Posterior cingulate gyrus (tissue), 11 donors: ENCODE results near the gene RASGRF1.

Experiments used
- DNase-seq, 10 donors: peaks; one replicate each; pipeline versions ENCODE4 v3.0.0 to v3.0.0-alpha.2; 2020 to 2021; ENCODE audit warnings: mixed read lengths in 3 of 10
- intact Hi-C: fragments of 100-400 bp; cut with DNase I; formaldehyde crosslinking; loops from one replicate; pipeline ENCODE4 v1.15.1; 2023

The RASGRF1 gene

DNA sequence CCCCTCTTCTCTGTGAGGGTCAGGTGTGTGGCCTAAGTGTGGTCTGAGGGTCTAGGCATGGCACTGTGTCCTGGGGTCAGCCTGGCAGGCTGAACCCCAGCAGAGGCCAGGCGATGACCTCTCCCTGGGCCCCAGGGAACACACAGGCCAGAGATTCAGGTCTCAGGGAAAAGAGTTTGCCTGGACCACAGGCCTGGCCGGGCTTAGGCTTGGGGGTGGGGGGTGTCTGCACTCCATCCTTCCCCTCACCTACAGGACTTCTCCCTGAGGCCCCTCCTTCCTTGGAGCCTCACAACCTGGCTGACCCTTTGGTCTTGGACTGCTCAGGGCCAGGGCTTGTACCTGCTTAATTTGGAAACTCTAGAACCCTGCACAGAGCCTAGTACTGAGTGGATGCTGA lies 21.8 kb downstream of the RASGRF1 start:
- peak in 2 of 10 donors; percentile 56 to 67 for DNase-seq
- intact Hi-C loops, result no loop called here

DNA sequence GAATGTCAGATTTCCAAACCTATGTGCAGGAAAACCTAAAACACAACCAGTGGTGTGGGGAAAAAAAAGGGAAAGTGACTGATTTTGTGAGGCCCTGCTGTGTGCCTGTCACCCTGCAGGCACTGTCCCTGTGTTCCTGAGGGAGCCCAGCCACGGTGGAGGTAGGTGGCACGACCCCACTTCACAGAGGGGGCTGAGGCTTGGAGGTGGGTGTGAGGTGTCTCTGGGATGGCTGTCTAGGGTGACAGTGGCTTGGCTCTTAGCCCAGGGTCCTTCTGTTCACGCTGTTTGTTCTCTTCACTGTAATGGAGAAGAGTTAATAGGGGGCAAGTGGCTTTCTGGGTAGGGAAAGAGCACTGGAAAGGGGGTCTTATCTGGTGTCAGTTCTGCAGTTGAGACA lies 22.6 kb downstream of the RASGRF1 start:
- intact Hi-C loops, result no loop called here
- no peak for DNase-seq

DNA sequence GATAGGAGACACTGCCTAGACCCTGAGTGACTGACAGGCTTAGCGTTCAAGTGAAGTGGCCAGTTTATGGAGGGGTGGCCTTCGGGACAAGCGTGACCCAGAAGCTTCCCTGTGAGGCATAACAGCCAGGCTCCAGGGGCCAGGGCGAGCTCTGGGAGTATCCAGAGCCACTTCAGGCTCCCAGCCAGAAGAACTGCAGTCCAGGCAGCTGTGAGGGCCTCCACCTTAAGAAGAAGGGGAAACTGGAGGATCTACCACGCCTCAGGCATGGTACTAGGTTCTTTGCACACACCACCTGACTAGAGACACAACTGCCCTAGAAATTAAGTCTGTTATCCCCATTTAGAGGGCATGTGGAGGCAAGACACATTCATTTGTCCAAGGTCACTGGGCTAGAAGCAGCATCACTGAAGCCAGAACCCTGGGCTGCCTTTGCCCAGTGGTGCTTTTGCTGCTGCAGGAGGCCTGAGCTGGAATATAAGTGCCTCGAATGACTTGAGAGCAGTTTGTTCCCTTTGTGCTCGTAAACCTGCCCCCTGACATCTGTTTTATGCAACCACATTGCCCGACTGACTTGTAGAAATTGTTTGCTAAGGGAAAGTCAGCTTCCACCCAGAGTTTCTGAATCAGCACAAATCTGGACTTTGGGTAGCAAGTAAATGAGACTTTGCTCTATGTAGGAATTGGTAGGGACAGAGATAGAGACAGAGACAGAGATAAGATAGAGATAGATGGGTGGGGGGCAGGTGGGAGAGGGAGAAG lies 23.3 kb downstream of the RASGRF1 start:
- intact Hi-C loops, result no loop called here
- DNase-seq, result peak in 1 of 10 donors; percentile 37

DNA sequence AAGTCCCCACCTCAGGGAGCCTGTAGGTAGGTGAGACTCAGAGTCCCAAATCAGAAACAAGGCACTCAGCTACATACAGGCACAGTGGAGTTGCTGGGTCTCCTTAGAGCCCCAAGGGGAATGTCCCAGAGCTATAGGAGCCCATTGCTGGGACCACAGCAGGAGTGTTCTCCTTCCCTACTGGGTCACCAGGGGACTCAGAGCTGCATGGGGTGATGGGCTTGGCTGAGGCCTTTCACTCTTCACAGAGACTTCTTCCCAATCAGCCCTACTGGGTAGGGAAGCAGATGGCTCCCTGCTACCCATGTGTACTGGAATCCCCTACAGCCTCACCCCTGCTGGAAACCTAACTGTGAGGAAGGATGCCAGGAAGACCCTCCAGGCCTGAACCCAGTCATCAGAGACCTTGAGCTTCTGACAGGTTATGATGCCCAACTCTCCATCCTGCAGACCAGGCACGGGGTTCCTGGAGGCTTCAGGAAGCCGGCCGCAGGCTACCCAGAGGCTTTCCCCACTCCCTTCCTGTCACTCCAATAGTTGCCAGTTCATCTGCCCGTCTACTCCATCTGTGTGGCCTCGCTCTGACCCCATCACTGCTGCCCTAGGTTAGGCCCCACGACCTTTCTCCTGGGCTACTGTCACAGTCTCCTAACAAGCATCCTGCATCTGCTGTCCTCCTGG lies 24.0 kb downstream of the RASGRF1 start:
- DNase-seq, result peak in 1 of 10 donors; percentile 69
- intact Hi-C loops, result no loop called here

- DNase-seq, result peak in 1 of 10 donors; percentile 79
- intact Hi-C loops, result no loop called here
Measured at GRCh38 chr15:79065706-79066376, 24.7 kb downstream of the RASGRF1 start.

DNA sequence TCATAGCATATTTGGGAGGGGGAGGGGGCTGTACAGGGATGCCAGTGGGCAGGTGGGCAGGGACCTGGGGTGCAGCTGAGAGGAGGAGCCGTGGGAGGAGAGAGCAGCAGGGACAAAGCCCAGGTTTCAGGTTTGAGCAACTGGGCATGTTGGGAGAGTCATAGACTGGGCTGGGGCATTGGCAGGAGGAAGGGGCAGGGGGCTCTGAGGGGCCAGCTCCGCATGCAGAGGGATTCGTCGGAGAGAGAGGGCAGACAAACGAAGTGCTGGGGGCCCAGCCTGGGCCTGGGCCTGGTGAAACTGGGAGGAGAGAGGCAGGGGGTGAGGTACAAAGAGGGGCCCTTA lies 25.2 kb downstream of the RASGRF1 start:
- intact Hi-C loops, result no loop called here
- DNase-seq, result peak in 1 of 10 donors; percentile 81

- intact Hi-C loops, result no loop called here
- DNase-seq, result no peak
Measured at GRCh38 chr15:79064496-79064895, 26.1 kb downstream of the RASGRF1 start.

DNA sequence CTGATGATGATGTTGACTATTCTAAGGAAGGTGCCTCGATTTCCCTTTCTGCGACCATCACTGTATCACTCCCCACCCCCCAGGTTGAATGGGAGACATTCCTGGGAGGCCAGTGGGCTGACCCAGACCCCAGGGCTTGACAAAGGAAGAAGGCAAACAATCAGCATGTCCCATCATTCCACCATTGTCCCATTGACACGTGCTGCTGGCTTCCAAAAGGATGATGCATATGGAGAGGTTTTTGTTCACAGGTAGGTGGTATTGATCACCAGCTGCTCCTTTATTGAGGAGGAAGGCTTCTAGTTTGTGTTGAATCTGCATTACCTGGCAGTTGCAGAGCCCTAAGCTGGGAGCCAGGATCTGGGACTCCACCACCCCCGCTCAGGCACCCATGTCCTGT lies 30.4 kb downstream of the RASGRF1 start:
- intact Hi-C loops, result no loop called here
- DNase-seq, result no peak

- DNase-seq, result no peak
- intact Hi-C loops, result no loop called here
Measured at GRCh38 chr15:79059081-79059572, 31.5 kb downstream of the RASGRF1 start.

GRCh38 chr15:79058260-79058850 lies 32.2 kb downstream of the RASGRF1 start:
- intact Hi-C loops, result no loop called here
- DNase-seq, result no peak

DNA sequence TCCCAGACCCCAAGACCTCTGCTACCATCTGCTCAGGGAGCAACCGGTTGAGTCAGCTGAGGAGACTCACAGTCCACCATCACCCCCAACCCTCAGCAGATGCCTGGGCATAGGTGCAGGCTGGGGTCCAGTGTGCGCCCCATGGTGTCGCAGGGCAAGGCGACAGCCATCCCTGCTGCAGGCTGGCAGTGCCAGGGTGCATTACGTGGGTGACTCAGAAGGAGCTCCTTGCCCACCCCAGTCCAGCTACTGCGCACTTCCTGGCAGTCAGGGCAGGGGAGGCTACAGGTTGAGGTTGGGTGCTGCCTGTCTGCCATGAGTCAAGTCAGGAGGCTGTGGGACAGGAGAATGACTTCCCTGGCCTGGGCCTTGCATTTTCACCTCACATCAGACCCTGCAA lies 33.5 kb downstream of the RASGRF1 start:
- intact Hi-C loops, result no loop called here
- no peak for DNase-seq

DNA sequence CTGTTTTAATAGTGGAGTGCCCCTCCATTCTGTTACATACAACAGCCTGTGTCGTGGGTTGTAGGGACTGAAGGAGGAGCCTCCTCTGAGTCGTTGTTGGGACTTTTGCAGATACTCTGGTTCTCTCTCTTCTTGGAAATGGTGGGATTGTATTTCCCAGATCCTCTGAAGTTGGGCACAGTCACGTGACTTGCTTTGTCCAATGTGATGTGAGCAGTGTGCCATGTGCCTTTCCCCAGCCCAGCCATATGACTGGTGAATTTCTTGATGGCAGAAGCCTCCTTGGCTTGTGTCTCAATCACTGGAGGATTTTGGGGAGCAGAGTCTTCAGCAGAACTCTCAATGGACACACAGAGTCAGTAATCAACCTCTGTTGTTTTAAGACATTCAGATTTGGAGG lies 36.2 kb downstream of the RASGRF1 start:
- intact Hi-C loops, result no loop called here
- DNase-seq, result no peak

DNA sequence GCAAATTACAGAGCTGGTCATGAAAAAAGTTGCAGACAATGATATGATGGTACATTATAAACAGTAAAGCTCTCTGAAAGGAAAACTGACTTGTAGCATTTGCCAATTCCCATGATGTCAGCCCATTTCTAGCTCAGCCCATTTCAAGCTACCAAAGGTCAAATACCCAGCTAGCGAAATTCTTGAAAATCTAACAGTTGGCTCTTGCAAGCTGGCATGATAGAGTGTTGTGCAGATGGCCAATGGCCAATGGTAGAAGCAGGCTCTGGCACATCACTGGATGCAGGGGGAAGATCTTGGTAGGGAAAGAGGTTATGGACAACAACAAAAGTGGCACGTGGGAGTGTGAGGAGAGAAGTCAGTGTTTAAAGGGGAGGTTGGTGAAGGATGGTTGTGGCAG lies 36.7 kb downstream of the RASGRF1 start:
- intact Hi-C loops, result no loop called here
- no peak for DNase-seq

DNA sequence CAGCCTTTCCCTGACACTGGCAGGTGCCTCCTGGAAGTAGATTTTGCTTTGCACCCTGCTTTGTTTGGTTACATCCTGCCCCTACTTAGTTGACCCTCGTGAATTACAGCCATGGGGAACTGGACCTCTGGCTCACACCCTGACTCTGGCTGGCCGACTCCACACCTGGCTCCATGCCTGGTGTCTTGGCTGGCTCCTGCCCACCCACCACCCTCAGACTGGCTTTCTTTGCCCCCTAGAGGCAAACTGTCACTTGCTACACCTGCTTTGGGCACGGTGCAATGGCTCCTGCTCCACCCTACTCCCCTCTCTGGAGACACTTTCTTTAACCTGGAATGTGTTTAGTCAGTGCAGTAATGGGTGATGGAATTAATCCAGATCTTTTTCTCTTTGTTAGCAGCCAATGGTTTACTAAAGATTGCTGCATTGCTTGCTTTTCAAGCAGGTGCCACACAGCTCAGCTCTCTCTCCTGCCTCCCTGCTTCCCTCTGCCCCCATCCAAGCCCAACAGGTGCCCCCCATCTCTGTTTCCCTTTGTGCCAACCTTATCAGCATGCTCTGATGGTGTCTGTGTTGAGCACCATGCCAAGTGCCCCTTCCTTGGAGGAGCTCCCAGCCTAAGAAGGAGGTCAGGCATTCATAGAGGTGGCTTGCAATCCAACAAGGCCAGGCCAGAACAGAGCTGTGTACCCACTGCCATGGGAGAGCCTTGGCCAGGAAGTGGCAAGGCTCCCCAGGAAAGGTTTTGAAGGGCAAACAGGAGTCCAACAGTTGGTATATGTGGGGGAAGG lies 38.4 kb downstream of the RASGRF1 start:
- peak in 1 of 10 donors; percentile 31 for DNase-seq
- intact Hi-C loops, result no loop called here

DNA sequence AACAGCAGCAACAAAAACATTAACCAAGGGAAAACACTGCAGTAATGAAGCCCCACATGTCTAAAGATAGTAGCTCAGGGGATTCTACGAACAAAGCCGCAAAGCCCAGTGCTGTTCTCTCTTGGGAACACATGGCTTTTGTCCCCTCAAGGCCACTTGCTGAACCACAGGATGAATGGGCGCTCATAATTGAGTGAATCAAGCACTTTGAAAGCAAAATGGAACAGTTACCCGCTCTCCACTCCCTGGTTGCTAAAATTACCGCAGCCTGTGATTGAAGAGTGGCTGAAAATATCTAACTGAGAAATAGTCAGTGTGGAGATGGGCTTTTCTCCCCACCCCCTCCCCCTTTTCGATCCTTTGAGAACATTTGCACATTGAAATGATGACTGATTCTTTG lies 39.6 kb downstream of the RASGRF1 start:
- peak in 2 of 10 donors; percentile 31 to 52 for DNase-seq
- intact Hi-C loops, result no loop called here

DNA sequence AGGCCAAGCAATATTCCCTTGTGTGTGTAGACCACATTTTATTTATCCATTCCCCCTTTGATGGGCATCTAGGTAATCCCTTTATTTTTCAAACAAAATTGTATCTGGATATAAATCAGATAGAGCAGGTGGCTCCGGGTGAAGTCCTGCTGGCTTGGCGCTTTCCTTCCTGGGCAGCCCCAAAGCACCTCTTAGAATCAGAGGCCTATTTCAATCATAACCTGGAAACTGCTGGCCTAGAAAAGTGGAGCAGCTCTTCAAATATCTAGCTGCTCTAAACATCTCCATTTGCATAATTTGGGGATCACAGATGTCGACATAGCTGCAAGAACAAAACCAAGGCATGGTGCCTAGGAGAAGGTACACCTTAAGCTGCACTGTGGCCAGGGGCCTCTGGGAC lies 40.2 kb downstream of the RASGRF1 start:
- peak in 1 of 10 donors; percentile 20 for DNase-seq
- intact Hi-C loops, result no loop called here

GRCh38 chr15:79049416-79049815 lies 41.2 kb downstream of the RASGRF1 start:
- peak in 2 of 10 donors; percentile 45 to 71 for DNase-seq
- intact Hi-C loops, result no loop called here

GRCh38 chr15:79047676-79048439 lies 42.7 kb downstream of the RASGRF1 start:
- intact Hi-C loops, result no loop called here
- peak in 2 of 10 donors; percentile 27 to 59 for DNase-seq

DNA sequence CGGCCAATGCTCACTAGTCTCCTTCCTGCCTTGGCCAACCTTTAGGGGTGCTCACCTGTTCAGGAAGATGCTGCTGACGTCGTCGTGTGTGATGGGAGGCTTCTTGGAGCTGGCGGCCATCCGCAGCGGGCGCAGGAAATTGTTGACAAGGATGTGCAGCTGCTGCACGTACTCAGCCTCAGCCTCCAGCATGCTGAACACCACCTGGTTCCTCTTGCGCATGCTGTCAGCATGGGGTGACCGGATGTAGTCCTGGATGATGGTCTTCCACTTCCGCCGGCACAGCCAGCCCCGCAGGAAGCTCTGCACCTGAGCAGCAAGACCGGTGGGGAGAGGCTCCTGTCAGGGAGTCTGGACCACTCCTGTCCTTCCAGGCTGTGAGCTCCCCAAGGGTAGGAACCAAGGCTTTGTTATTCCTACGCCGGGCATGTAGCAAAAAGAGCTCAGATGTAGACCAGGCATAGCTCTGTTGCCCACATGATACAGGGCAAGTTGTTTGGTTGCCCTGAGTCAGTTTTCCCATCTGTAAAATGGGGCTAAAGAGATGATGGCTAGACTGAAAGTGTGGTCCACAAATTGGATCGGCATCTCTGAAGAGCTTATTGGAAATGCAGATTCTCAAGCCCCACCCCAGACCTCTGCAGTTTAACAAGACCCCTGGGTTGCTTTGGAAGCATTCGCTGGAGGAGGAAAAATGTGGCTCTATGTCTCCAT lies 43.7 kb downstream of the RASGRF1 start:
- intact Hi-C loops, result no loop called here
- DNase-seq, result peak in 3 of 10 donors; percentile 33 to 74 (median 57)
